NCI-H2196 treated with DMSO at 0.1 percent for 48 hours (cell line): ENCODE data around the gene SPIN4.
A peak's percentile ranks its signal among the peaks of the same experiment; 100 is the strongest.
"Not testable (repeated sequence)": the region's sequence is repeated elsewhere in the genome, so short reads cannot be mapped to it uniquely, and the experiment has no call there.

Experiments
- DNase-seq: peaks from one replicate; lab custom pipeline; 2025; ENCODE audit not compliant: unreplicated experiment; lab: John Stamatoyannopoulos, UW

Gene SPIN4

DNA sequence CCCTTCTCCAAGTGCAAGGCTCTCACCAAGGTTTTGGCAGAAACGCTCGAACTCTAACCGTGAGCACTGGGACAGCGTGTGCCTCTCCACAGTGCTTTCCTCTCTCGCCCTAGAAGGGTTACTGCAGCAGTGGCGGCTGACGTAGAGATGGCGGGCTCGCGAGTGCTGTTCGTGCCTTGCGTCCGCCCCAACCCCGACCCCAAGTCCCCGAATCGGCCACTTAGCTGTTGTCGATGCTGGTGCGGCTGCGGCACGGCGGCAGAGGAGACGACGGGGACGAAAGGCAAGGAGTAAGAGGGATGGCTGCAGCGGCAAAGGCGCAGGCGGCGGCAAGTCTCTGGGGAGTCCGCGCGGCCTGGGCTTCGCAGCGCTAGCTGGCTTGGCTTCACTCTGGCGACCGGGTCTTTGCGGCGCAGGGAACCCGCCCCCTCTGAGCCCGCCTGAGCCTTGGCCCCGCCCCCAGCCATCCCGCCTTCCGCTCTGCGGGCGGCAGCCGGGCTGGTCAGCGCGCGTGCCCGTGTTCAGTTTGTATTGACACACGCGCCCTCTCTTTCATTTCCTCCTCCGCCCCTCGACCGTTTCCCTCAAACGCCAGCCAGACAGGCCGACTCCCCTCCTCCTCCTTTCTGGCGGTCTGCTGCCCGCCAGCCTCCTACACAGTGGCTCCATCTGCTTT lies at the start of gene SPIN4:
SPIN4 (minus strand) TSS at position 392 of the 676 bp plus-strand sequence. CDS start 513 bp downstream, outside the sequence.
- peak; percentile 76 for DNase-seq

DNA sequence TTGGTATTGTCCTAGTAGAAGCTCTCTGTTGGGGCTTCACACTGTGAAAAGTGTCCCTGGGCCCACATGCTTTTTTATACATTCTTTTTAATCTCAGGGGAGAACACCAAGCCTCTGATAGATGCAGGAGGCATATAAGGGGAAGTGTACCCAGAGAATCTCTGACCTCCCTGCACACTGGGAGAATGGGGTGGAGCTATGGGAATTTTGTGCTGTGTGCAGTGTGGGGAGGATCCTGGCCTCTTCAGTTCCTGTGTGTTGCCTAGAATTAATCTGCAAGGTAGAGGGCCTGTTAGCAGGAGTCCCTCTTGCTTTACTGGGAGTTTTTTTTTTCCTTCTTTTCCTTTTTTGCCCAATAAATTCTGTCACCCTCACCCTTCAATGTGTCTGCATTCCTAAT lies 49.2 kb upstream of the SPIN4 start:
- no peak for DNase-seq

- no peak for DNase-seq
Observed at GRCh38 chrX:63394872-63395271, 43.7 kb upstream of the SPIN4 start.

GRCh38 chrX:63393094-63393493 lies 42.0 kb upstream of the SPIN4 start:
- not testable (repeated sequence) for DNase-seq

DNA sequence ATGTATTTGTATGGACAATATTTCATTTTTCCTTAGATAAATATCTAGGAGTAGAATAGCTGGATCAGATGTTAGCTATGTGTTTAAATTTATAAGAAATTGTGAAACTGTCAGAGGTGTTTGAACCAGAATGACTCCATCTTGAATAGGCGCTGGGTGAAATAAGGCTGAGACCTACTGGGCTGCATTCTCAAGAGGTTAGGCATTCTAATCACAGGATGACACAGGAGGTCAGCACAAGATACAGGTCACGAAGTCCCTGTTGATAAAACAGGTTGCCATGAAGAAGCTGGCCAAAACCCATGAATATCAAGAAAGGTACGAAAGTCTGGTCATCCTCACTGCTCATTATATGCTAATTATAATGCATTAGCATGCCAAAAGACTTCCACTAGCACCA lies 36.3 kb upstream of the SPIN4 start:
- DNase-seq, result no peak

DNA sequence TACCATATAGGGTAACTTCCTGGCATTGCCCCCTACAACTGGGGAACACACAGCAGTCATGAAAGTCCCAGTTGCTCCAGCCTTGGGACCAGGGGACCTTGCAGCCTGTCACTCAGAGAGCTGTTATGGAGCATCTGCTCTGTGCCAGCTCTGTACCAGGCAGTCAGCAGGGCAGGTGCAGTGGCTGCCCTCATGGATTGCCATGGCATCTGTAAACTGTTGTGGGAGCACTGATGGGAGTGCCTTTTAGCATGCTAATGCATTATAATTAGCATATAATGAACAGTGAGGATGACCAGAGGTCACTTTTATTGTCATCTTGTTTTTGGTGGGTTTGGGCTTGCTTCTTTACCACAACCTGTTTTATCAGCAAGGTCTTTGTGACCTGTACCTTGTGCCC lies 33.1 kb upstream of the SPIN4 start:
- DNase-seq, result not testable (repeated sequence)

DNA sequence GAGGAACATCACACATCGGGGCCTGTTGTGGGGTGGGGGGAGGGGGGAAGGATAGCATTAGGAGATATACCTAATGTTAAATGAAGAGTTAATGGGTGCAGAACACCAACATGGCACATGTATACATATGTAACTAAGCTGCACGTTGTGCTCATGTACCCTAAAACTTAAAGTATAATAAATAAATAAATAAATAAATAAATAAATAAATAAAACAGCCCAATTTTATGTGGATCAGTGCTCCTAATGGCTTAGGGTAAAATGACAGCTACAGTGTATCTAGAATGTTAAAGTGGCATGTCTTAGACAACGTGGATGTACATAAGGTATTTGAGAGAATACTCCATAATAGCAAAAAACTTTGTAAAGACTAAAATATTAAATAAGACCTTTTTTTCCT lies 21.9 kb upstream of the SPIN4 start:
- DNase-seq, result not testable (repeated sequence)

DNA sequence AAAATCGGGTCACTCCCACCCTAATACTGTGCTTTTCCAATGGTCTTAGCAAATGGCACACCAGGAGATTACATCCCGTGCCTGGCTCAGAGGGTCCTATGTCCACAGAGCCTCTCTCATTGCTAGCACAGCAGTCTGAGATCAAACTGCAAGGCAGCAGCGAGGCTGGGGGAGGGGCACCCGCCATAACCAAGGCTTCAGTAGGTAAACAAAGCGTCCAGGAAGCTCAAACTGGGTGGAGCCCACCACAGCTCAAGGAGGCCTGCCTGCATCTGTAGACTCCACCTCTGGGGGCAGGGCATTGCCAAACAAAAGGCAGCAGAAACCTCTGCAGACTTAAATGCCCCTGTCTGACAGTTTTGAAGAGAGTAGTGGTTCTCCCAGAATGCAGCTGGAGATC lies 16.6 kb upstream of the SPIN4 start:
- not testable (repeated sequence) for DNase-seq

DNA sequence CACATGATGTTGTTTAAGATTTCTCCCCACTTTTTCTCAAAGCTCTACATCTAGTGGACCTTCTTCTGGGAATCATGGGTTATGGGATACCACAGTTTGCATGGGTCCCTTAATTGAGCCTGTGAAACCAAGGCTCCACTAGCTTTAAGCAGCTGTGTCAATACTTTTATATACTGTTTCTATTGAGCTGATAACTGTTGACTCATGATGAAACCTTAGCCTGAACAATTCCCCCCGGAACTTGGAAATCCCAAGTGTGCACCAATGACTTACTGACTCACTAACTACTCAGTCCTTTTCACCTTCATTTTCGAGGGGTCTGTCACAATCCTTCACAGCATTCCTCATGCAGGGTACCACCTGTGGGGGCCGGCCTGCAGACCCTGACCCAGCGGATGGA lies 12.7 kb upstream of the SPIN4 start:
- no peak for DNase-seq

DNA sequence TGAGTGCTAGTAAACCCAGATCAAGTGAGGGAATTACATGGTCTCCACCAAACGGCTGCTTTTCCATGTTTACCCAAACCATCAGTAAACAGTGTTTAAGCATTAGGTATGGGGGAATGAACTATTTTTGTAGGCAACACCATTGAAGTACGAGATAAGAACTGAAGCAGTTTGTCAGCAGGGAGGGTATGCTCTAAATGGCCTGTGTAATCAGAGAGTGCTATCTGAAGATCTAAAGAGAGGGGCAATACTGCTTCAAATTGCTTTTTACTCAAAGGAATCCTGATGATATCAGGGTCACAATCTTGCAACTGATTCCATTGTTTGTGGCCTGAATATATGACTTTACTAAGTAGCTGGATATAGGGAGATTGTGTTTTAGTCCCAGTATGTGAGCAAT lies 10.4 kb upstream of the SPIN4 start:
- no peak for DNase-seq

- DNase-seq, result no peak
Observed at GRCh38 chrX:63354484-63354883, 3.4 kb upstream of the SPIN4 start.

DNA sequence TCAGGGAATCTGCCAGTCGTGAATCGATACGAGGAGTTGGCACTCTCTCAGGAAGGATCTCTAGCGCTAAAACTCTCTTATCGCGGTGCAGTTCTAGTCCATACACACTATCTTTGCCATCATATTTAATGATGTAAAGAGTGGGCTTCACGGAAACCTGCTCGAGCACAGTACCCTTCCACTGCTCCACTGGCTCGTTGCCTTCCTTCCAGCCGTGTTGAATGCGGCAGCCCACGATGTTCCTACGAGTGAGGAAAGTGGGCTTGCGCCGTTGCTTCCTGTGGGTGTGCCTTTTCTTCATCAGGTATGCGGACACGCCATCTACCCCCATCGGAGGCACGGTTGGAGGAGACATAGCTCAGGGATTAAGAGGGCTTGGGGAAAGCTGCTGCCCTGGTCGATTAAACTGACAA lies 661 bp downstream of the SPIN4 start:
- DNase-seq, result peak; percentile 0

DNA sequence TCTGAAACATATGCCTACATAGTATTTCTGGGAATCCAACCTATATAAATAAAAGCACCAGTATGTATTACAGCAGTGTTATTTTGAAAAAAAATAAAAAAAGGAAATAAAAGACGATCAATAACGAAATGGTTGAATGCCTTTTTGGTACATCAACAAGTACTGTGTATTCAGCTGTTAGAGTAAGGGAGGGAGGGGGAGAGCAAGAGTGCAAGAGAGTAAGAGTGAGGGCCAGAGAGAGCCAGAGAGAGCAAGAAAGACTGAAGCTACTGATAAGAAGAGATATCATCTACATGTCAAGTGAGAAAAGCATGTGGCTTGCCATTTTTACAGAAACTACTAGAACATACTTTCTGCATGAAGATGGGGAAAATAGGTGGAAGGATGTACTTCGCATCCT lies 1.8 kb downstream of the SPIN4 start:
- peak; percentile 0 for DNase-seq

- DNase-seq, result no peak
Observed at GRCh38 chrX:63330681-63331080, 20.5 kb downstream of the SPIN4 start.

DNA sequence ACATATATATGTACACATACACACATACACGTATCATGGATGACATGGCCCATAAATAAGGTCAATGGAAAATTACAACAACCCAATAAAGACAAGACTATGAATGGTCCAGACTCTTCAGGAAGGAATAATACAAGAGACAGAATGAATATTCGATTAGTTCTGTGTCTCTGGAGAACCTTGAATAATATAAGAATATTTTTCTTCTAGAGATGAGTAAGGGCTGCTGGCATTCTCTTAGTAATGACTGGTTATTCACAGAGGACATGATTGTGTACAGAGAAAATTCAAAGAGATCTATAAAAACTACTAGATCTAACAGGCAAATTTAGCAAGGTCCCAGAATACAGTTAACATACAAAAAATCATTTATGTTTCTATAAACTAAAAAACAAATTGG lies 23.3 kb downstream of the SPIN4 start:
- no peak for DNase-seq

DNA sequence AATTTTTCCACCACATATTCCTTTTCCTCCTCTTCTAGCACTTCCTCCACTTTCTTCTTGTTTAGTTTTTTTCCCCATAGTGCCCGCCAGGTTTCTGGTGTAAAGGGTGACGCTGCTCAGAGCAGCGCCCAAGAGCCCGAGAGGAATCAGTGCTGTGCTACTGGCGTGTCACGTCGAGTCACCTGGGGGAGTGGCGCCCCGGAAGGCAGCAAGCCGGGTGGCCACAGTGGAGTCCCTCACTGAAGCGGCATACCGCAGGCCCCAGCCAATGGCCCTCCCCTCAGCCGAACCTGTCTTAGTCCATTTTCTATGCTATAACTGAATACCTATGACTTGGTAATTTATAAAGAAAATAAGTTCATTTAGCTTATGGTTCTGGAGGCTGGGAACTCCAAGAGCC lies 51.5 kb downstream of the SPIN4 start:
- no peak for DNase-seq
